PFSK-1 (cell line): Measurements from ENCODE around the gene IGF2BP3.

Experiments used
- FOXP2 ChIP-seq: optimal IDR thresholded peaks from 2 replicates; pipeline ENCODE3; 2011; ENCODE audit warnings: borderline replicate concordance, control low read depth, inconsistent platforms; ENCODE audit not compliant: insufficient read depth; ENCODE audit errors: extremely low read length, extremely low read depth
- POLR2AphosphoS5 ChIP-seq: IDR thresholded peaks from 2 replicates; pipeline ENCODE4 v1.6.1; 2012; ENCODE audit warnings: low read depth, mild to moderate bottlenecking, control low read depth, low read length, moderate library complexity
- SIN3A ChIP-seq: IDR thresholded peaks from 2 replicates; pipeline ENCODE4 v1.6.1; 2012; ENCODE audit warnings: mild to moderate bottlenecking, low read length, moderate library complexity, borderline replicate concordance; ENCODE audit not compliant: insufficient read depth
- TAF1 ChIP-seq: IDR thresholded peaks from 2 replicates; pipeline ENCODE4 v1.6.1; 2012; ENCODE audit warnings: low read length, control low read depth, borderline replicate concordance; ENCODE audit not compliant: insufficient read depth
- TF ChIP-seq, protein P1 (sequence below), 2 experiments: IDR thresholded peaks; 2 replicates each; pipeline versions ENCODE4 v1.6.1 to v1.8.0; 2011 to 2012; ENCODE audit warnings: low read depth in 2 of 2, low read length in 2 of 2, control low read depth in 1 of 2, inconsistent platforms in 1 of 2, mild to moderate bottlenecking in 1 of 2, moderate library complexity in 1 of 2; ENCODE audit not compliant: insufficient read depth in 1 of 2

The IGF2BP3 gene

DNA sequence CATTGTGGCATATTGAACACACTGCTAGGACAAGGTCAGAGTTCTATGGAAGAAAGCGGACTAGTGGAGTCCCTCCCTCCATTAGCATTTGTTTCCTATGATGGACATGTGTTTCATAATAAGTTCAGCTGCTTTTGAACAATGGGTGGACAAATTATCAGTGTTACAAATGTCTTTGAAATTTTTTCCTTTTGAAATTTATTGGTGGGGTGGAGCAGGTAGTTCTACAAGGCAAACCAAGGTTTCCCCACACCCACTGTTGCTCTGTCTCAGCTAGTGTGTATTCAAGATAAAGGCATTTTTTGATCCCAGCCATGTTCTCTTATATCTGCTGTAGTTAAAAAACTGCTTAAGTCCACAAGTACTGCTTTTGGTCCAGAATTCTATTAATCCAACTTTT lies 91.3 kb downstream of the IGF2BP3 start:
- TF ChIP-seq SIN3A (no peak), FOXP2 (no peak), TAF1 (no peak), POLR2AphosphoS5 (no peak)
- TF ChIP-seq, protein P1, sequence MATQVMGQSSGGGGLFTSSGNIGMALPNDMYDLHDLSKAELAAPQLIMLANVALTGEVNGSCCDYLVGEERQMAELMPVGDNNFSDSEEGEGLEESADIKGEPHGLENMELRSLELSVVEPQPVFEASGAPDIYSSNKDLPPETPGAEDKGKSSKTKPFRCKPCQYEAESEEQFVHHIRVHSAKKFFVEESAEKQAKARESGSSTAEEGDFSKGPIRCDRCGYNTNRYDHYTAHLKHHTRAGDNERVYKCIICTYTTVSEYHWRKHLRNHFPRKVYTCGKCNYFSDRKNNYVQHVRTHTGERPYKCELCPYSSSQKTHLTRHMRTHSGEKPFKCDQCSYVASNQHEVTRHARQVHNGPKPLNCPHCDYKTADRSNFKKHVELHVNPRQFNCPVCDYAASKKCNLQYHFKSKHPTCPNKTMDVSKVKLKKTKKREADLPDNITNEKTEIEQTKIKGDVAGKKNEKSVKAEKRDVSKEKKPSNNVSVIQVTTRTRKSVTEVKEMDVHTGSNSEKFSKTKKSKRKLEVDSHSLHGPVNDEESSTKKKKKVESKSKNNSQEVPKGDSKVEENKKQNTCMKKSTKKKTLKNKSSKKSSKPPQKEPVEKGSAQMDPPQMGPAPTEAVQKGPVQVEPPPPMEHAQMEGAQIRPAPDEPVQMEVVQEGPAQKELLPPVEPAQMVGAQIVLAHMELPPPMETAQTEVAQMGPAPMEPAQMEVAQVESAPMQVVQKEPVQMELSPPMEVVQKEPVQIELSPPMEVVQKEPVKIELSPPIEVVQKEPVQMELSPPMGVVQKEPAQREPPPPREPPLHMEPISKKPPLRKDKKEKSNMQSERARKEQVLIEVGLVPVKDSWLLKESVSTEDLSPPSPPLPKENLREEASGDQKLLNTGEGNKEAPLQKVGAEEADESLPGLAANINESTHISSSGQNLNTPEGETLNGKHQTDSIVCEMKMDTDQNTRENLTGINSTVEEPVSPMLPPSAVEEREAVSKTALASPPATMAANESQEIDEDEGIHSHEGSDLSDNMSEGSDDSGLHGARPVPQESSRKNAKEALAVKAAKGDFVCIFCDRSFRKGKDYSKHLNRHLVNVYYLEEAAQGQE (IDR thresholded peaks at IDR 0.05; ENCODE audit: insufficient read depth in 1 of 2, low read depth in 2 of 2, low read length in 2 of 2), result no peak

DNA sequence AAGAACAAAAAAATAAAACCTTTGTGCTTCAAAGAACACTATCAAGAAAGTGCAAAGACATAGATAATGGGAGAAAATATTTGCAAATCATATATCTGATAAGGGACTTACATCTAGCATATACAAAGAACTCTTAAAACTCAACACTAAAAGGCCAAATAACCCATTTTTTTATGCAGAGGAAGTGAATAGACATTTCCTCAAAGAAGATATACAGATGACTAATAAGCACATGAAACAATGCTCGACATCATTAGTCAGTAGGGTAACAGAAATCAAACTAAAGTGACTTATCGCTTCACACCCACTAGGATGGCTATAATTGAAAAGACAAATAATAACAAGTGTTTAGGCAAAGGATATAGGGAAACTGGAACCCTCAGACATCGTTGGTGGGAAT lies 93.2 kb downstream of the IGF2BP3 start:
- no peak for TF ChIP-seq FOXP2
- no peak for TF ChIP-seq POLR2AphosphoS5
- TF ChIP-seq SIN3A, result no peak

DNA sequence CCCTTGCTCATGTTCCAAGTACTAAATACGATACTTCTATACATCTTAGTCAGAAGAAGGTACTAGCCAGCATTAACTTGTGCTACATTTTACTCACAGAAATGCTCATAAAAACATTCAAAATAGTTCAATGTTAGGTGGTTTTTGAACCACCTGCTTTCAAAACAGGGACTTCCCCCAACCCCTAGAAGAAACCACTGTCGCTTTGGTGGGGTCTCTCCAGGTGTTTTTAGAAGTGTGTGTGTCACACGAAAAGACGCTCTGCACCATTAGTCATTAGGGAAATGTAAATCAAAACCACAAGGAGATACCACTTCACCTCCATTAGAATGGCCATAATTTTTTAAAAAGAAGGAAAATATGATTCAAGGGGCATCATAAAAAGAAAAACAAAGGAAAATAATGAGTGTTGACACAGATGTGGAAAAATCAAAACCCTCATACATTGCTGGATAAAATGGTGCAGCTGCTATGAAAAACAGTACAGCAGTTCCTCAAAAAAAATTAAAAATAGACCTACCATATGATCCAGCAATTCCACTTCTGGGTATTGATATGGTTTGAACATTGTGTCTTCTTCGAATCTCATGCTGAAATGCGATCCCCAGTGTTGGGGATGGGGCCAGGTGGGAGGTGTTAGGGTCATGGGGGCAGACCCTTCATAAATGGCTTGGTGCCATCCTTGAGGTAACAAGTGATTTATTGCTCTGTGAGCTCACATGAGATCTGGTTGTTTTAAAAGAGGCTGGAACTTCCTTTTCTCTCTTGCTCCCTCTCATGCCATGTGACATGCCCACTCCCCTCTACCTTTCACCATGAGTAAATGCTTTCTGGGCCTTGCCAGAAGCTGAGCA lies 96.9 kb downstream of the IGF2BP3 start:
- no peak for TF ChIP-seq SIN3A
- TF ChIP-seq TAF1, result no peak
- TF ChIP-seq, protein P1 (IDR thresholded peaks at IDR 0.05; ENCODE audit: insufficient read depth in 1 of 2, low read depth in 2 of 2, low read length in 2 of 2), result no peak
- no peak for TF ChIP-seq FOXP2
- TF ChIP-seq POLR2AphosphoS5, result no peak

DNA sequence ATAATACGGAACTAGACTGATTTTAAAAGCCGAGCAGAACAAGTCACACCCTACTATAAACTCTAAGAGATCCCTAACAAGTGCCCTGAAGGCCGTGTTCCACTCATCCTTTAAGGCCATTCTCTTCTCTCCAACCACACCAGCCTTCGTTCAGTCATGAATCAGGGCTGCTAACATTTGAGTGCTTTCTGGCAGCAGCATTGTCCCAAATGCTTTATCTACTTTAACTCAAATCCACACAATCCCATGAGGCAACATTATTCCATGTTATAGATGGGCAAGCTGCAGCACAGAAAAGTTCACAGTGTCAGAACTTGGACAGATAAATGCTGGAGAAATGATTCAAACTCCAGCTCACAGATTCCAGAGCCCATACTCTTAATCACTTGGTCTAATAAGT lies 97.7 kb downstream of the IGF2BP3 start:
- TF ChIP-seq, protein P1 (IDR thresholded peaks at IDR 0.05; ENCODE audit: insufficient read depth in 1 of 2, low read depth in 2 of 2, low read length in 2 of 2), result no peak
- no peak for TF ChIP-seq SIN3A
- TF ChIP-seq FOXP2, result no peak
- no peak for TF ChIP-seq POLR2AphosphoS5
- no peak for TF ChIP-seq TAF1

DNA sequence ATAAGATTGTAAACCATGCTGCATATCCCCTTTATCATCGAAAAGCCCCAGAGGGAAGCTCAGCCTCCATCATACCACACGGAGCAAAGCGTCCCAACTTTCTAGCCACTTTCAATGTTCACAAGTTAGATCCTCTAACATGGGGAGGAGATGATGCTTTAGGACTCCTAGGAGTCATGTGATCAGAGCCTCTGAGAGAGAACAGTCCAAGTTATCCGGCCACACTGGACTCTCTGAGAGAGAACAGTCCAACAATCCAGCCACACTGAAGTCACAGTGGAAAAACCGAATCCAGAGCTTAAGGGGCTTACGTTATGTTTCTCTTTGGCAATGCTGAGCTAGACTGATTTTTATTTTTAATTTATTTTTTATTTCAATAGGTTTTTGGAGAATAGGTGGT lies 98.6 kb downstream of the IGF2BP3 start:
- TF ChIP-seq TAF1 (no peak), SIN3A (no peak), FOXP2 (no peak), POLR2AphosphoS5 (no peak)
- TF ChIP-seq, protein P1 (IDR thresholded peaks at IDR 0.05; ENCODE audit: insufficient read depth in 1 of 2, low read depth in 2 of 2, low read length in 2 of 2), result no peak
